ENCODE data around the gene SRGAP3.

The SRGAP3 gene

DNA sequence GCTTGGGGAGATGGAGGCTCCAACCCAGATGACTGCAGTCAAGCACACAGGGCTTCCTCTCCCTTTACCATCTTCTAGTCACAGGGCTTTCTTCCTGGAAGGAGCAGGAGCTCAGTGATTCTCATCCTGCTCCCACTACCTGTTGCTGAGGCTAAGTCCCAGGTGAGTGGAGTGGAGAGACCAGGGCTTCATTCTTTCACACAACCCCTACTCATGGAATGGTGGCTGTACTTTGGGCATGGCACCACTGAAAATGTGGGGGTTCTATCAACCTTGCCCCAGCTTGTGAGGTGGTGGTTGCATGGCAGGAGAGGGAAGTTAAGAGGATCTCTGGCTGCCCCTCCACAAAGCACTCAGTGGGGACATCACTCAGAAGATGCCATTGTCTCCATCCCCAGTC lies 249.4 kb downstream of the SRGAP3 start:
- H3K4me1 Mint-ChIP-seq = no peaks in the 10 kb centered on the region
- no peak overlapping the region for H3K4me3 Mint-ChIP-seq
- no peak for ATAC-seq
- no peaks in the 10 kb centered on the region for H3K36me3 Mint-ChIP-seq (ENCODE audit: low read depth)
- DNase-seq = no peak
- H3K9me3 Mint-ChIP-seq = no peaks in the 10 kb centered on the region
- H3K27me3 Mint-ChIP-seq = no peaks in the 10 kb centered on the region
- no peak overlapping the region for H3K27ac Mint-ChIP-seq

DNA sequence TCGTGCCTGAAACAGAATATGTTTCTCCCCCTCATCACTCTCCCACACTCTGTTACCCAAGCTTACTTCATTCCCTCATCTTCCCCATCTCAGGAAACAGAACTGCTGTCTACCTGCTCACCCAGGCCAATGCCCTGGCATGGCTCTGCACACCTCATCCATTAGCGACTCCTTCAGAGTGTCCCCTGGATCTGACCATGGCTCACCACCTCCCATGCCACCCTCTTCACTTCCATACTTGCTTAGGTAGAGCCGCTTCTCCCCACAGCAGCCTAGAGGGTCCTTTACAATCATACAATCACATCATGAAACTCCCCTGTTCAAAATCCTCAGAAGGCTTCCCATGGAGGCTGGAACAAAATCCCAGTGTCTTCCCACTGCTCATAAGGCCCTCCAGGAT lies 252.3 kb downstream of the SRGAP3 start:
- H3K4me3 Mint-ChIP-seq = no peak overlapping the region
- H3K9me3 Mint-ChIP-seq = no peaks in the 10 kb centered on the region
- no peak overlapping the region for H3K27ac Mint-ChIP-seq
- H3K4me1 Mint-ChIP-seq = peaks cover 2% of the 10 kb centered on the region
- ATAC-seq (no peak), DNase-seq (no peak)
- no peaks in the 10 kb centered on the region for H3K27me3 Mint-ChIP-seq
- no peaks in the 10 kb centered on the region for H3K36me3 Mint-ChIP-seq (ENCODE audit: low read depth)

GRCh38 chr3:8996681-8997121 lies 252.7 kb downstream of the SRGAP3 start:
- Mint-ChIP-seq H3K27ac (no peak overlapping the region), H3K9me3 (no peaks in the 10 kb centered on the region), H3K4me1 (peaks cover 3% of the 10 kb centered on the region), H3K4me3 (no peak overlapping the region), H3K27me3 (no peaks in the 10 kb centered on the region), H3K36me3 (ENCODE audit: low read depth) (no peaks in the 10 kb centered on the region)
- DNase-seq (no peak), ATAC-seq (no peak)

DNA sequence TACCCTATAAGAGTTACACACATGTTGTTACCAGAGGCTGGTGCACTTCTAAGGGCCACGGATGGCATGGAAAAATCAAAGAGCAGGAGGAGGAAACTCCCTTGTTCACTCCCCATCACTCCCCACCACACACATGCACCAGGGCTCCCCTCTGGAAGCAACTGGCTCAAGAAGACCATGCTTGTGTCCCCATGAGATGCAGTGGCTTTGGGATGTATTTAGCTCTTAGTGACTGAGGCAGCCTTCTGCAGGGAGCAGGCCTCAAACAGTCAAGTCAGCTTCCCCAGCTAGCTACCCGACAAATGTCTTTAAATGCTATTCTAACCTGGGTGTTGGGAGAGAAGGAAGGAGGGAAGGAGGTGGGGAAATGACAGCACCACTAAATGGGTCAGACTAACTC lies 253.2 kb downstream of the SRGAP3 start:
- DNase-seq (no peak), ATAC-seq (no peak)
- Mint-ChIP-seq H3K4me3 (no peak overlapping the region), H3K4me1 (peaks cover 5% of the 10 kb centered on the region), H3K36me3 (ENCODE audit: low read depth) (no peaks in the 10 kb centered on the region), H3K9me3 (no peaks in the 10 kb centered on the region), H3K27ac (no peak overlapping the region), H3K27me3 (no peaks in the 10 kb centered on the region)

- no peak overlapping the region for H3K27ac Mint-ChIP-seq
- H3K27me3 Mint-ChIP-seq = no peaks in the 10 kb centered on the region
- no peak for ATAC-seq
- peaks cover 5% of the 10 kb centered on the region for H3K4me1 Mint-ChIP-seq
- no peak for DNase-seq
- H3K9me3 Mint-ChIP-seq = no peaks in the 10 kb centered on the region
- no peak overlapping the region for H3K4me3 Mint-ChIP-seq
- no peaks in the 10 kb centered on the region for H3K36me3 Mint-ChIP-seq (ENCODE audit: low read depth)
Observed at GRCh38 chr3:8994226-8994625, 255.2 kb downstream of the SRGAP3 start.

DNA sequence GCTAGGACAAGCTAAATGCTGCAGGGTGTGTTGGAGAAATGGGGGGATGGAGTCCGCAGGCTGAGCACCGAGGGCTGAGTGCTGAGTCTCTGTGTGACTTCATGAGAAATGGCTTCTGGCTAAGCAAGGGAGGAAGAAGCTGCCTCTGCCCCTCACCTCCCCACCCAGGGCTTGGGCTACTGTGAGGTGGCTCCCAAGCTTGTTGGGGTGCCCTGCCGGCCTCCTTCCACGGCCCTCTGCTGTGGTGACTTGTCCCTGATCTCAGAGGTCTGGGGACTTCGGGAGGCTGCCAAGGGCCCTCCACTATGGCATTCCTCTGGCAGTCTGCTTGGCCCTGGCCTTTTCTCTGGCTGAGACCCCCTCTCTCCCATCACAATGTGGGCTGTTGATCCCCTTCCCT lies 256.1 kb downstream of the SRGAP3 start:
- Mint-ChIP-seq H3K9me3 (no peaks in the 10 kb centered on the region), H3K36me3 (ENCODE audit: low read depth) (no peaks in the 10 kb centered on the region), H3K27me3 (no peaks in the 10 kb centered on the region), H3K4me1 (peaks cover 5% of the 10 kb centered on the region), H3K4me3 (no peak overlapping the region), H3K27ac (no peak overlapping the region)
- DNase-seq (no peak), ATAC-seq (no peak)

GRCh38 chr3:8992854-8993253 lies 256.6 kb downstream of the SRGAP3 start:
- ATAC-seq (no peak), DNase-seq (no peak)
- peaks cover 6% of the 10 kb centered on the region for H3K4me1 Mint-ChIP-seq

GRCh38 chr3:8992199-8992598 lies 257.2 kb downstream of the SRGAP3 start:
- DNase-seq = no peak
- no peaks in the 10 kb centered on the region for H3K36me3 Mint-ChIP-seq (ENCODE audit: low read depth)
- no peaks in the 10 kb centered on the region for H3K27me3 Mint-ChIP-seq
- H3K27ac Mint-ChIP-seq = no peak overlapping the region
- peaks cover 7% of the 10 kb centered on the region for H3K4me1 Mint-ChIP-seq
- peak; percentile 55 for ATAC-seq
- no peak overlapping the region for H3K4me3 Mint-ChIP-seq
- no peaks in the 10 kb centered on the region for H3K9me3 Mint-ChIP-seq

More at GRCh38 chr3:8992854-8993253, 256.6 kb downstream of the SRGAP3 start:
- Mint-ChIP-seq H3K9me3 (no peaks in the 10 kb centered on the region), H3K27me3 (no peaks in the 10 kb centered on the region), H3K27ac (no peak overlapping the region), H3K36me3 (ENCODE audit: low read depth) (no peaks in the 10 kb centered on the region), H3K4me3 (no peak overlapping the region)

GRCh38 chr3:8990266-8991215 lies 258.9 kb downstream of the SRGAP3 start:
- Mint-ChIP-seq H3K27ac (no peak overlapping the region), H3K36me3 (ENCODE audit: low read depth) (no peaks in the 10 kb centered on the region), H3K4me1 (peaks cover 7% of the 10 kb centered on the region), H3K9me3 (no peaks in the 10 kb centered on the region), H3K4me3 (no peak overlapping the region), H3K27me3 (no peaks in the 10 kb centered on the region)
- DNase-seq = no peak
- ATAC-seq = no peak

DNA sequence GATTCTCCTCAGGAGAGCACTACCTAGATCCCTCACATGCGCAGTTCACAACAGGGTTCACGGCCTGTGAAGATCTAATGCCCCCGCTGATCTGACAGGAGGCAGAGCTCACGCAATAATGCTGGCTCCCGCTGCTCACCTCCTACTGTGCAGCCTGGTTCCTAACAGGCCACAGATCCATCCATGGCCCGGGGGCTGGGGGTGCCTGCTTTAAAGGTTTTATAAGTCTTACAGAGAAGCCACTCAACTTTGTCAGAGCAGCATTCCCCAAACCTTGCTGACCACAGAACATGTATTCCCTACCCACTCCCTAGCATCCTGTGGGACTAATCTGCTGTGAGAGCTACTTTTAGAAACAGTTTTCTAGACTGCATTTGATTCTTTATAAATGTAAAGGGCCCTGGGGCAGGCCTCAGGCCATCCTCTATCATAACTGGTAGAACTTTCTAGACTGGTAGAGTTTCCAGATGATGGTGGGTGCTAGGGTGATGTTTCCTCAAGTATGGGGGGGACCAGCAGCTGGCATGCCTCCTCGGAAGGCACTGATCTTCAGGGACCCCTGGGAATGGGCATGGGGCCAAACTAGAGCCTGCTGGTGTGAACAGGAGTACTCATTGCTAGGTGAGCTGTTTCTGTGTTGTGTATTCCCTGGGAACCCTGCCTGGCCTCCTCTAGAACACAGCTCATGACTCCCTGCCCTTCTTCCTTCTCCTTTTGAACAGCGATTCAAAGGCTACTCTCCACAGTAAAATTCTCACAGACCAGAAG lies 260.5 kb downstream of the SRGAP3 start:
- Mint-ChIP-seq H3K27me3 (no peaks in the 10 kb centered on the region), H3K4me3 (no peak overlapping the region), H3K36me3 (ENCODE audit: low read depth) (no peaks in the 10 kb centered on the region), H3K27ac (no peak overlapping the region), H3K4me1 (peaks cover 7% of the 10 kb centered on the region), H3K9me3 (no peaks in the 10 kb centered on the region)
- ATAC-seq (no peak), DNase-seq (no peak)

- Mint-ChIP-seq H3K36me3 (ENCODE audit: low read depth) (no peaks in the 10 kb centered on the region), H3K27ac (no peak overlapping the region), H3K4me1 (peaks cover 7% of the 10 kb centered on the region), H3K27me3 (no peaks in the 10 kb centered on the region), H3K9me3 (no peaks in the 10 kb centered on the region), H3K4me3 (no peak overlapping the region)
- ATAC-seq (no peak), DNase-seq (no peak)
Observed at GRCh38 chr3:8988384-8988655, 261.1 kb downstream of the SRGAP3 start.

DNA sequence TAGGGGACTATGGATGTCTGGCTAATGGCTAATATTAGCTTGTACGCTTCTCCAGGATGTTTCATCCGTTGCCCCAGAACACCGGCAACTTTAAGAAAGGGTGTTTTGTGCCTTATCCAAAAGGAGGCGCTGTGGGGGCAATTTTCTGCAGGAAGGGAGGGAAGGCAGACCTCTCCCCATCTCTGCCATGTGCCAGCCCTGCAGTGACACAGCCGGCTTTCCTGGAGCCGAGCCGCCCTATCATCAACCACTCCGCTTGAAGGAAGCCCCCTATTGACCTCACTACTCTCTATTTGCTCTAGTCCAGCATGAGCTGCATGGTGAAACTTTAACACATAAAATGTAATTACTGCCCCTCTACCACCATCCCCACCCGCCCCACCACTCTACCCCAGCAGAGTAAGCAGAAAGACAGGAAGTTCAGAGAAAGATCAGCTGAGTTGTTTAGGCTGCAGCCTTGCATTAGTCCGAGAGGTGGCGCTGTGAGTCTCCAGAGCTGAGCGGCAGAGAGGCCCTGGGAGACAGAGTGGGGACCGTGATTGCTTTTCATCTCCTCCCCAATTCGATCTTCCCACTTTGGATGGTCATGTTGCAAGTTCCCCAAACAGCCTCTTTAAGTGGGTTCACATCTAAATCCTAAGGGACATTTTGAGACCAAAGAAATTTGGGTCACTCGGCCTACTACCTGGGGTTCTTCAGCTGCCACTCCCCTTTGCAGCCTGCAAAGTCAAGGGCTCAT lies 261.6 kb downstream of the SRGAP3 start:
- peak; percentile 70 for ATAC-seq
- Mint-ChIP-seq H3K4me3 (no peak overlapping the region), H3K27me3 (no peaks in the 10 kb centered on the region)

GRCh38 chr3:8987226-8987625 lies 262.2 kb downstream of the SRGAP3 start:
- Mint-ChIP-seq H3K27me3 (peaks cover 2% of the 10 kb centered on the region), H3K4me3 (no peak overlapping the region), H3K27ac (no peak overlapping the region), H3K4me1 (peaks cover 6% of the 10 kb centered on the region), H3K9me3 (no peaks in the 10 kb centered on the region), H3K36me3 (ENCODE audit: low read depth) (no peaks in the 10 kb centered on the region)
- no peak for ATAC-seq
- DNase-seq = no peak

More for the DNA sequence above, 261.6 kb downstream of the SRGAP3 start:
- DNase-seq = peak; percentile 67
- Mint-ChIP-seq H3K9me3 (no peaks in the 10 kb centered on the region), H3K36me3 (ENCODE audit: low read depth) (no peaks in the 10 kb centered on the region), H3K4me1 (peaks cover 7% of the 10 kb centered on the region), H3K27ac (no peak overlapping the region)

GRCh38 chr3:8986741-8987140 lies 262.7 kb downstream of the SRGAP3 start:
- H3K4me1 Mint-ChIP-seq = peaks cover 5% of the 10 kb centered on the region
- H3K27ac Mint-ChIP-seq = no peak overlapping the region
- no peak for ATAC-seq
- H3K36me3 Mint-ChIP-seq (ENCODE audit: low read depth) = no peaks in the 10 kb centered on the region
- peaks cover 2% of the 10 kb centered on the region for H3K27me3 Mint-ChIP-seq
- H3K9me3 Mint-ChIP-seq = no peaks in the 10 kb centered on the region
- no peak overlapping the region for H3K4me3 Mint-ChIP-seq
- DNase-seq = no peak

All from activated naive CD8-positive, alpha-beta T cell treated with anti-CD3 and anti-CD28 coated beads, Interleukin-2, amount 50 U/mL, for 24 hours (primary cell).